ENCODE data around the gene MACROD2.

Gene MACROD2

GRCh38 chr20:14342918-14343317 is 347.6 kb downstream of the MACROD2 start:
- no peak for TF ChIP-seq CTCF (conservative IDR thresholded peaks at IDR 0.05; ENCODE audit: low read length)
- no peak overlapping the region for H3K4me3 ChIP-seq (ENCODE audit: low read length)
- no peak for DNase-seq (ENCODE audit: low read depth)

GRCh38 chr20:14343491-14344065 is 348.3 kb downstream of the MACROD2 start:
- no peak for DNase-seq (ENCODE audit: low read depth)
- TF ChIP-seq CTCF (conservative IDR thresholded peaks at IDR 0.05; ENCODE audit: low read length): no peak
- H3K4me3 ChIP-seq (ENCODE audit: low read length): no peak overlapping the region

- H3K4me3 ChIP-seq (ENCODE audit: low read length): no peak overlapping the region
- TF ChIP-seq CTCF (conservative IDR thresholded peaks at IDR 0.05; ENCODE audit: low read length): no peak
- no peak for DNase-seq (ENCODE audit: low read depth)
Measured at GRCh38 chr20:14344746-14345145, 349.4 kb downstream of the MACROD2 start.

- no peak for DNase-seq (ENCODE audit: low read depth)
- TF ChIP-seq CTCF (conservative IDR thresholded peaks at IDR 0.05; ENCODE audit: low read length): no peak
- no peak overlapping the region for H3K4me3 ChIP-seq (ENCODE audit: low read length)
Measured at GRCh38 chr20:14355791-14356190, 360.5 kb downstream of the MACROD2 start.

GRCh38 chr20:14360416-14360815 is 365.1 kb downstream of the MACROD2 start:
- no peak overlapping the region for H3K4me3 ChIP-seq (ENCODE audit: low read length)
- peak; percentile 6 for DNase-seq (ENCODE audit: low read depth)
- TF ChIP-seq CTCF (conservative IDR thresholded peaks at IDR 0.05; ENCODE audit: low read length): no peak

- no peak overlapping the region for H3K4me3 ChIP-seq (ENCODE audit: low read length)
- no peak for DNase-seq (ENCODE audit: low read depth)
- TF ChIP-seq CTCF (conservative IDR thresholded peaks at IDR 0.05; ENCODE audit: low read length): no peak
Measured at GRCh38 chr20:14361509-14362345, 366.4 kb downstream of the MACROD2 start.

GRCh38 chr20:14374196-14374595 is 378.9 kb downstream of the MACROD2 start:
- TF ChIP-seq CTCF (conservative IDR thresholded peaks at IDR 0.05; ENCODE audit: low read length): no peak
- DNase-seq (ENCODE audit: low read depth): no peak
- no peak overlapping the region for H3K4me3 ChIP-seq (ENCODE audit: low read length)
